GM18520 (cell line): ENCODE measurements around the gene PLA2G4F.

Experiments
- ATAC-seq: cut with Tn5 transposase; IDR thresholded peaks from one replicate; pipeline ENCODE4 v1.9.1; 2021; ENCODE audit not compliant: unreplicated experiment

The PLA2G4F gene

GRCh38 chr15:42156243-42156922 is at the start of gene PLA2G4F:
Gene PLA2G4F, minus strand, starts transcription at chr15:42156636. Its CDS starts 87 bp downstream, at chr15:42156549.
- no peak for ATAC-seq

DNA sequence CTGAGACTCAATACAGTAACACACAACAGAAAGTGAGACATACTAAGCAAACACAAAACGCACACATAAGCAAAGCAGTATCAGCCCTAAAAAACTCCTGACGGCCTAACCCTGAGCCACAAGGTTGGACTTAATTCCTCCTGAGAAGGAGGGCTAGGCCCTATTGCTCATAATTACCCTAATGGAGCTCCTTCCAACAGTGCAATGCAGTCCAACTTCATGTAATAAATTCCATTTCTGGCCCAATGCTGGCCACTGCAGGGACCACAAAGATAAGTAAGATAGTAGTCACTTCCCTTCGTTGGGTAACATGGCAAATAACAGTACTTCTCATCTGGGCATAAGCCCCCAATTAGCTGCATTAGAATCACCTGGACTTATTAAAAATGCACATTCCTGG is 47.5 kb upstream of the PLA2G4F start:
- no peak for ATAC-seq

- no peak for ATAC-seq
Measured at GRCh38 chr15:42202653-42203052, 46.2 kb upstream of the PLA2G4F start.

GRCh38 chr15:42201801-42202200 is 45.4 kb upstream of the PLA2G4F start:
- no peak for ATAC-seq

GRCh38 chr15:42199126-42199525 is 42.7 kb upstream of the PLA2G4F start:
- no peak for ATAC-seq

- ATAC-seq, result no peak
Measured at GRCh38 chr15:42198516-42198915, 42.1 kb upstream of the PLA2G4F start.

GRCh38 chr15:42194513-42194912 is 38.1 kb upstream of the PLA2G4F start:
- ATAC-seq, result no peak

DNA sequence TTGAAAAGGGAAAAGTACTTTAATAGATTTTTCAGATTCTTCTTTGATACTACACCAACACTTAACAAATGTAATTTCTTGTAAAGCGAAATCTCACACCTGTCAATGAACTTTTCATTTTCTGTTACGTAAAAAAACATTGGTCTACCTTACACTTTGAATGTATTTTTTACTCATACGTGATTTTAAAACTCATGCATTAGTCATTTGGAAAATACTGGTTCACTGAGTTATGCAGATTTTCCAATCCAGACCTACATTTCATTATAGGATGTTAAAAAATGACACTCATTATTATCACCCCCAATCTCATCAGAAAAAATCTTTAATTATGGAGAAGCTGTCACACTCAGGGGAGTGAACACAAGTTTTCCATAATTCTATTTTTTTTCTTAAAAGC is 36.9 kb upstream of the PLA2G4F start:
- no peak for ATAC-seq

DNA sequence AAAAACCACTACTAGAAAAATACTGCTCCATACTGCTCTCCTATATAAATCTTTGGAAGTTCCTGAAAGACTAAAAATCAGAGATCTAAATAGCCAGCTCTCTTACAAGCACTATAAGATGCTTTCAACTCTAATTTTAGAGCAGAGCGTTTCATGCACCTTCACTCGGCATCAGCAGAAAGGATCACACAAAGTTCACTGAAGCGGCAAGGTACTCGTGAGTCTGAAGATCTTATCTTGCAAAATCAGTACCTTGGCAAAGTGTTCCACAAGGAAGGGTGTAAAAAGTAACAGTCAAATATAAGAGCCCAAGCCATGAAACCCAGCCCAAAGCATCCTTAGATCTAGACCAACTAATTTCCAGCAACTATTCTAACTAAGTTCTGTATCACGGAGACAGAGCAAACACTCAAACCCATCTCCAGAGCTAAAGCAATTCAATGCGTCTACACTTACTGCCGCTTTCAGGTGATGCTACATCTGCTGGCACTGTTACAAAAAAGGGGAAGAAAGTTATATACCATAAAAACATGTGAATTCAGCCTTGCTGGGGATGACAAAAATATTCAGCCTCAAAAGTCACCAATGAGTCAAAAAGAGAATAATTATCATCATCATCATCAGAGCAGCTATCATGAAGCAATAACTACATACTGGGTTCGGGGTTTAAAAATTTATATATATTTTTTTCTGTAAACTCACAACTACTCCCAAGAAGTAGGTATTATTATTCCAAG is 35.3 kb upstream of the PLA2G4F start:
- no peak for ATAC-seq

DNA sequence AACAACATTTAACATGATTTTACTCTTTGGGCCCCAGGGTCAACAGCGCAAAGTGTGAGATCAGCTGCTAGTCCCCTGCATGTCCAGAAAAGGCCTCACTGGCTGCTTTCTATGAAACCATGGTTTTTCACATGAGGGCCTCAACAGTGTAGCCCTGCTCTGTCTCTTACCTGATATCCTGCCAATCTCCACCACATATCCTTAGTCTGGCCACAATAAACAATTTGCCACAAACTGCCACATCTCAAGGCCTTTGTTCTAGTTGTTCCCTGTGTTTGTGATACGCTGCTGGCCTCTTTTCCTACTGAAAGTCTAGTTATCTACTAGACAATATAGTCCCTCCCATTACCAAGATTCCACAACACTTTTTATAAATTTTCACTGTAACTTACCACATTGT is 33.9 kb upstream of the PLA2G4F start:
- no peak for ATAC-seq

GRCh38 chr15:42185801-42186200 is 29.4 kb upstream of the PLA2G4F start:
- ATAC-seq, result no peak

GRCh38 chr15:42184736-42185135 is 28.3 kb upstream of the PLA2G4F start:
- ATAC-seq, result no peak

DNA sequence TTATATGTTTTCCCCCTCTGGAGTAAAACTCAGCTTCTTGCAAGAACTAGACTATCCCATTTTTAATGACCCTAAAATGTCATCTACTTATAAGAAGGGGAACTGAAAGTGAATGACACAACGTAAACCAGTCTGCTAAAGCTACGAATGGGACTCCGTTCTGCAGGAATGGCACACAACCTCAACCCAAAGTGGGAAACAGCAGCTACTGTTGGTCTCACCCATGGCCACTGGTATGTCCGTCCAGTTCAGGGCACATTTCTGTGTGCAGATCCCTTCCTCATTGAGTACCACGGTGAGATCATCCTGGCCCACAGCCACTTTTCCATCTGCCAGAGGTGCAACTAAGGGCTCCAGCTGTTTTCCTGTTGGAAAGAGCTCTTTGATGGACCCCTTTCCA is 27.9 kb upstream of the PLA2G4F start:
- no peak for ATAC-seq

DNA sequence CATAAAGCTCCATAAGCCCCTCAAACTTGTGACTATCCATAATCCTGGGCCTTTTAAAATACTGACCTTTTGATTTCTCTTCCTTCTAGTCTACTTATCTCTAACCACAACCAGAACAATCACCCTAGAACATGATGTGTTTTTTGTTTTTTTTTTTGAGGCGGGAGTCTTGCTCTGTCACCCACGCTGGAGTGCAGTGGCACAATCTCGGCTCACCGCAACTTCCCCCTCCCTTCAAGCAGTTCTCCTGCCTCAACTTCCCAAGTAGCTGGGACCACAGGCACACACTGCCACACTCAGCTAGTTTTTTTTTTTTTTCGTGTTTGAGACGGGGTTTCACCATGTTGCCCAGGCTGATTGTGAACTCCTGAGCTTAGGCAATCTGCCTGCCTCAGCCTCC is 26.5 kb upstream of the PLA2G4F start:
- ATAC-seq, result no peak

DNA sequence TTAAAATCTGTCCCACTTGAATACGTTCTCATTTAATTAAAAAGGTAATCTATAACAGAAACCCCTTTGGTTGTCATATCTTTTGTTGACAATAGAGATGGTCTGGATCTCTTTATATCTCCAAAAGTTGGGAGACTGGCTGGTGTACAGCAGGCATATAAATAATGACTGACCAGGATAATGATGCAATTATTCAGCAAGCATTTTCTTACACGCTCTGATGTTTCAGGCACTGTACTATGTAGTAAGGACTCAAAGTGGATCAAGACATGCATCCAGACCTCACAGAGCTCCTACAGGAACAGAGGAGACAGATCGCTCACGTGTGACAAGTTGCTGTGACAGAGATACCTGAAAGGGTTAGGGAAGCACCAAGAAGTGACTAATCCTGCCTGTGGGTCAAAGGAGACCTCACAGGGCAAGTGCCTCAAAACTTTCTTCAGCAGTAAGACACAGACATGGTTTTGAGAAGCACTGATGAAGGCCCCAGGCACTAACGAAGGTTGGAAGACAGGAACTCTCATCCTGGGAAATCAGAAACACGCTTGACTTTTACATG is 26.0 kb upstream of the PLA2G4F start:
- ATAC-seq, result no peak

DNA sequence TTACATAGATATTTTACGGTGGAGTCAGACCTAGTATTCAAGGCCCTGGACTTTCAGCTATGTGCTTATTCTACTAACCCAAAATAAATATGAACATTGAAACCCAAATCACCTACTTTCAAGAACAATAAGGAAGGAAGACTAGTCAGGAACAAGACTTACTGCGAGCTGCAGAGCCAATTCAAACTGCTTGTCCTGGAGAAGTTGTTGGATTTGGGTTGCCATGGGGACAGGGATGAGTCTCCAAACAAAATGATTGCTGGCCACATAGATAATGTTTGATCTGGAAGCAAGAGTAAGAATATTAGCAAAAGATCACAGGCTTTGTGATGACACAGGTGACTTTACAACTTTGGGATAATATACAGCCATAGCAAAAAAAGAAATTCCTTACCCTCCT is 21.6 kb upstream of the PLA2G4F start:
- no peak for ATAC-seq

DNA sequence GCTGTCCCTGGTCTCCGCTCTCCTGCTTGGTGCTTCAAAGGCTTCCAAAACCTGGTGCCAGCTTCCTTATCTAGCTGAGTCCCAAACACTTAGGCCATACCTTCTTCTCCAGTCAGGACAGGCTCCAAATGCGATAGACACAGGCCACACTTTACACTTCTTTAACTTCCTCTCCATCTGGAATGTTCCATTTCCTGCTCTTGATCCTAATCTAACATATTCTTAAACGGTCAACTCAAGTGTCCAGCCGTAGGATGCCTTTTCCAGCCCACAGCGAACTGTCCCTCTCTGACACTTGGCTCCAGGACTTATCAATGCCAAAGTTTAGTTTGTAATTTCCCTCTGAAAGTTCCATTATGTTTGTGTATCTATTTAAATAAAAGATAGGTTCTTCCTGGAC is 19.2 kb upstream of the PLA2G4F start:
- ATAC-seq, result no peak

- ATAC-seq, result no peak
Measured at GRCh38 chr15:42172475-42172874, 16.0 kb upstream of the PLA2G4F start.

GRCh38 chr15:42171795-42172194 is 15.4 kb upstream of the PLA2G4F start:
- ATAC-seq, result no peak

DNA sequence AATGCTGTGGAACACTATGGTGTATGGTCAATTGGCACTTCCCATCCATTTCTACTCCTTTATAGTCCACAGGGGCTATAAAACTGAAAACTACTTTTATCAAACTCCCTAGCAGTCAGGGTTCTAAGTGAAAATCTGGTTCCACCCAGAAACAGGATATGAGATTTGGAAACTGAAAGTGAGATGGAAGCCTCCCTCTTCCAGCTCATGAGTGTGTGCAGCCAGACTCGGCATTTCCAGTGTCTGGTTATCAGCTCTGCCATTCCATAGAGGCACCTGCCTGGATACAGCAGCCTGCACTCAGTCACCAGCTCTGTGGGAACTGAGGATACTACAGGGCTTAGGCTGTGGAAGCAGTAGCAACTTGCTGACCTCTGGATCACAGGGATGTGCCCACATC is 14.7 kb upstream of the PLA2G4F start:
- ATAC-seq, result no peak

GRCh38 chr15:42166225-42166940 is 9.9 kb upstream of the PLA2G4F start:
- no peak for ATAC-seq

DNA sequence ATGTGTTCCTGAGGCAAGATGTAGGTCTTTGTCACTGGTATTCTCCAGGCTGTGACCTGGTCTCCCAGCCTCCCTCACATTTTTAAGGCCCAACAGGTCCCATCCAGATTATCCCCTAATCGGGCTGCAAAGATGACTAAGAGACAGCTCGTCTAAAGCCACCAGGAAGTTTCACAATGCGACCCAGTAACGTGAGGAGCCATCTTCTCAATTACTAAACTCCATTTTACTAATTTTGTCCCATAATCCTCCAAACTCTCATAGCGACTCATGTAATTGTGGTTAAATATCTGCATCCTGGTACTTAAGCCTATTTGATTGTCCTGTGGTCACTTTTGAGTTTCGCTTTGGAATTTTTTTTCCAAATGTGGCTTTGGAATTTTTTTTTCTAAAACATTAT is 8.7 kb upstream of the PLA2G4F start:
- no peak for ATAC-seq
